ENCODE measurements around the gene CNPY1.

CNPY1 gene

DNA sequence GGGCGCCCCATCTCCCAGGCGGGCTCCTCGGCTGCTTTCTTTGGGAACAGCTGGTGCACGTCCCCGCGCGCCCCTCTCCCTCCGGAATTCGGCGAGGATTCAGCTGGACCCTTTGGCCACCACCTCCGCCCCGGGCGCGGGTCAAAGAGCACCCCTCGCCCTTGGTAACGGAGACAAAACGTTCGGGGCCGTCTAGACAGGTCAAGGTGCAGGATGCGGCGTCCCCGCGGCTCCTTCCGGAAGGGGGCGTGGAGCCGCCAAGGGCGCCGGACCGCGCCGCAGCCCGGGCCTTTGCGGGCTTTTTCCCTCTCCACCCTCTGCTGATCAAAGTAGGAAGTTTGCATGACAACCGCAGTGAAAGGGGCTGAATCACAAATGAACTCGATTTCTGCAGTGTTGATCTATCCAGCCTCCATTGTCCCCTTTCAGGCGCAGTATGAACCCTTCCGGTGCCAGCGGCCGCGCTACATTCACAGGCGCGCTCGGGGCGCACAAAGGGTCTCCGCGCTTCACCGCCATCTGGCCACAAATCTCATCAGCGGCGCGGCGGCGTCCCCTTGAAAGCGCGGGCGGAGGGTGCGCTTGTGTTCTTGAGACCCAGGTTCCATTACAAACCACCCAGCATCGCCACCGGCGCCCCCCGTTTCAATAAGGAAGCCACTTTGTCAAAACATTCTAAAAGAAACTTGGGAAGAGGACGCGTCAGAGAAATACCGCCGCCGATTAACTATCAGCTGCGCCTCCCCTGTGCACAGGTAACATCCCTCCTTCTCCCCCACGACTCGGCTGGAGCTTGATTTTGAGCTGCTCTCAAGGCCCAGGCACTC, 36.4 kb downstream of the CNPY1 start:
- DNase-seq, result no peak

DNA sequence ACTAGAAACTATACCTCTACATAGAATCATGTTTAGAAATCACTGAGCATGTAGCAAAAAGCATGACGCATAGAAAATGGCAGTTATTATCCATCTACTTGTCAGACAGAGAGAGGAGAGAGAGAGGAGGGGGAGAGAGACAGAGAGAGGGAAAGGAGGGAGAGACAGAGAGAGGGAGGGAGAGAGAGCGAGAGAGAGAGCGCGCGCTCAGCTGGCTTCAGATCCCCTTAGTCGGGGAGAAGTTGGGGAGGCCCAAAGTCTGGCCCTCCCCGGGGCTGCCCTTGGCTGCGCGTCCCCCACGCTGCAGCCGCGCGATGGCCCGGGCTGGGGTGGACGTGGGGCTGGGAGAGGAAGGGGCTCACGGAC, 37.0 kb downstream of the CNPY1 start:
- DNase-seq, result no peak

GRCh38 chr7:155508376-155509358, 37.7 kb downstream of the CNPY1 start:
- no peak for DNase-seq

DNA sequence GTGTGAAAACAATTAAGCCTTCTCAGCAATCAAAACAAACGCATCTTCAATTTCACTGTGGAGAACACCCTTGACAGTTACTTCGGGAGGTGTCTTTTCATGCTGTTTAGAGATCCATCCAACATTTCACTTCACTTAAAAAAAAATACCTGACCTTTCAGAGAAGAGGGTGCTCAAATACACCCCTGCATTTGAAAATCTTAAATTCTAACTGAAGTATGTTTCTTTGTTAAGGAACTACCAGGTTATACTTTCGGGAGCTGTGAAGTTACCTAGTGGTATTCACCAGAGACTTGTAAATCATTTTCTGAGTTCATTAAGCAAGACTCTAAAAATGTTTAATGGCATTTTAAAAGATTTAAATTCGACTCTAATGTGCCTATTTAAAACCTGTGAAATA, 38.8 kb downstream of the CNPY1 start:
- DNase-seq, result no peak

GRCh38 chr7:155506854-155507337, 39.5 kb downstream of the CNPY1 start:
- DNase-seq, result no peak

- DNase-seq, result no peak
Observed at GRCh38 chr7:155505422-155505793, 41.0 kb downstream of the CNPY1 start.

DNA sequence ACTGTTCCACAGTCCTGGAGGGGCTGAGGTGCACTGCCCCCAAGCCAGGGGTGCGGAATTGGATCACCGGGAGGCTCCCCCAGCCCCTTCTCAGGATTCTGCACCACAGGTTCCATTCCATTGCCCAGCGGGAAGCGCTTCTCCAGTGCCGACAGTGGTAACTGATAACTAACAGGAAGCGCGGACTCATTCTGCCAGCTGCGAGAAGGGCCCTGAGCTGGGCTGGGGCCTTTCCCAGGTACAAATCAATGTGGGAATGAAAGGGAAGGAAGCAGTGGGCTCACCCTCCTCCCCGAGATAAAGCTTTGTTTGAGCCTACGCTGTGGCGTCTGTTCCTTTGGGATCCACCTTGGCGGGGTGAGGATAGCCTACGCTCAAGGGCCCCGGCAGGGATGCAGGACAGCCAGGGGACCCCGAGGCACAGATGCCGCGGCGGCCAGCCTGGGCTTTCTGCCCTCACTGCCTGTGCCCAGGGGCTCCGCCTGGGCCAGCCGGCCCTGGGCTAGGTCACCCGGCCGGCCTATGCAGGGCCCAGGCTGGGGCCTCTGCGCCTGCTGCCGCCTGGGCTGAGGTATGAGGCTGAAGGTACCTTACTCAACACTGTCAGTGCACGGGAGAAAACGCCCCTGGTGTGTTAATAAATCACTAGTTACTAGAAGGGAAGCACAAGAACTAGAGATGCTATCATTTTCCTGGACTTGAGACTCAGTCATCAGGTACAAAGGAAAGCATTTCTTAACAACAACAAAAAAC, 49.0 kb downstream of the CNPY1 start:
- DNase-seq, result no peak

DNA sequence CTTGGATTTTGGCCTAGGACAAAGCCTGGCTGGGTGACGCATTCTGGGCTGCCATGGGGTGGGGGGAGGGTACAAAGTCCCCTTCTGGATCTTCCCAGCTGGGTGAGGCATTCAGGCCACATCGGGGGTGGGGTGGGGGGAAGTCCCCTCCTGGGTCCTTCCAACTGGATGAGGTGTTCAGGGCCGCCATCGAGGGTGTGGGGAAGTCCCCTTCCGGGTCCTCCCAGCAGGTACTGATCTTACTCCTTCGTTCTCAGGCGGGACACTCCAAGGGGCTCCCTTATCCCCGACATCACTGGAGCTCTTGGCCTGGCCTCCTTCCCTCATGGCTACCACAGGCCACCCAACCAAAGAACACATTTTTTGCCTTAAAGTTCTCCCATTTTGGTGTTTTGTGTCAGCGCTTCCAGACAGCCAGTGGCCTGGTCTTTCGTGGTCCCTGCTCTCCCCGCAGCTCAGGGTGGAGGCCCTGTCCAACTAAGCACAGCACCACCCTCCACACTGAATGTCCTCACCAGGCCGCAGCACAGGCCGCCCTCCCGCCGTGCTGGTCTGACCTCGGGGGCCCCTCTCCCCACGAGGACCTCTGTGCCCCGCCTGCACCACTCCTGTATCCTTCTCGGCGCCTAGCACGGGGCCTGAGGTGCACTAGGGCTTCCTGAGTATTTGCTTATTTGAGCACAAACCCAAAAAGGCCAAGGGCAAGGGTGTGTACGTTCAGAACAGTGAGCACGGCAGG, 49.9 kb downstream of the CNPY1 start:
- no peak for DNase-seq

DNA sequence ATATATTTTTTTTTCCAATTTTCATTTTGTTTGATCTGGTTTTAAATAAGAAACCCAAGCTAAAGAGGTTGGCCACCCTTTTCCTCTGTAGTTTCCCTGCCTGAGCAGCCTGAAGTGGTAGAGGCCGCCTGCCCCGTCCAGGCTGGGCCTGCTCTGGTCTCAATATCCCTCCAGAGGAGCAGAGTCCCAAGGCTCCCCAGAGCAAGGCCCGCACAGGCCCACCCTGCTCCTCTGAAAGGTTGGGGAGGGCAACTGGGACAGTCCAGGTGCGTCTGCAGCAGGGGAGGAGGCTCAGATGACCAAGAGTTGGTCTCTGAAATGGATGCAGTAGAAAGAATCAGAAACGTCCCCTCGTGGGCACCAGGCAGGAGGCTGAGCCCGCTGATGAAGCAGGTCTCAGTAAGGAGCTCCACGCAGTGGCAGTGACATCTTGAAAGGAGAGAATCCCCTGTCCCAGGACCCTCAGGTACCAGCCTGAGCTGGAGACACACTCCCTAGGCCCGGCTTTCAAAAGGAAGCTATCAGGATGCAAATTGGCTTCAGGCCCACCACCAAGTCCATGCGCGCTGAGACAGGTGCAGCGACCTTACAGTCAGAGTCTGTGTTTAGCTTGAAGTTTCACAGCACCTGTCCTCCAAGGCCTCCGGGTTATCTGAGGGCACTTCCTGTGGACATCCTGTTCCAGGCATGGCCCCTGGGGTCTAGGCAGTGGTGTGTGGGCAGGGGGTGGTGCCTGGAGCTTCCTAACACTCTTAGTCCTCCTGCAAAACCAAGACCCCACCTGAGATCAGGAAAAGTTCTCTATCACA, 50.7 kb downstream of the CNPY1 start:
- DNase-seq, result no peak

DNA sequence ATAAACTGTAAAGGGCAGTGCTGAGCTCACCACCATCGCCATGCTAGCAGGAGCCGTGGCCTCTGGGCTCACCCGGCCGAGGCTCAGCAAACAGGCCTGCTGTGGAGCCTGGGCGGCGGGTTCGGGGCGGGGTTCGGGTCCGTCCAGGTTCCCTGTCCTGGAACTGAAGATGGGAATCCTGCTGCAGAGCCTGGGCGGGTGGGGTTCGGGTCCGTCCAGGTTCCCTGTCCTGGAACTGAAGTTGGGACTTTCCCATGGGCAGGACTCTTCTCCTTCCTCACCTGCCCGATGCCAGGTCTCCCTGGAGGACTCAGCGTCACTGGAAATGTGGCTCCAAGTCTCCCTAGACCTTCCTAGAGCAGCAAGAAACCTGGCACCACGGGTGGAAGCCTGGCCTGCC, 51.8 kb downstream of the CNPY1 start:
- DNase-seq, result no peak

GRCh38 chr7:155493744-155494538, 52.4 kb downstream of the CNPY1 start:
- DNase-seq, result no peak

DNA sequence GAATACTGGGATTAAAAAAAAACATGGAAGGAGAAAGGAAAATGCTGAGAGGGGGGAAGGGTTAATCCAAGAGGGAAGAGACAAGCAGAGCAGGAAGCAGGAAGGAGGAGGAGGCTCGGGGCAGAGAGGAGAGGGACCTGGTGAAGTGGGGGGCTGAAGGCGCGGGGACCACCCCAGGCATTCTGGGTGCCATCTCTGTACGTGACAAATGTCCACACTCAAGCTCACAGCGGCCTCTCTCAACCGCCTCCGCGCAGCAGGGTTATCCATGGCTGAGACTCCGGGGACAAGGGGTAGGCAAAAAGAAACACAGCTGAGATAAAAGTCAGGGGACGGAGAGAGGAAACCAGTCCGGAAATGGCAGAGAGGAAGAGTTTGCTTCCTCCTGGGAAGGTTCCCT, 54.5 kb downstream of the CNPY1 start:
- DNase-seq, result no peak

DNA sequence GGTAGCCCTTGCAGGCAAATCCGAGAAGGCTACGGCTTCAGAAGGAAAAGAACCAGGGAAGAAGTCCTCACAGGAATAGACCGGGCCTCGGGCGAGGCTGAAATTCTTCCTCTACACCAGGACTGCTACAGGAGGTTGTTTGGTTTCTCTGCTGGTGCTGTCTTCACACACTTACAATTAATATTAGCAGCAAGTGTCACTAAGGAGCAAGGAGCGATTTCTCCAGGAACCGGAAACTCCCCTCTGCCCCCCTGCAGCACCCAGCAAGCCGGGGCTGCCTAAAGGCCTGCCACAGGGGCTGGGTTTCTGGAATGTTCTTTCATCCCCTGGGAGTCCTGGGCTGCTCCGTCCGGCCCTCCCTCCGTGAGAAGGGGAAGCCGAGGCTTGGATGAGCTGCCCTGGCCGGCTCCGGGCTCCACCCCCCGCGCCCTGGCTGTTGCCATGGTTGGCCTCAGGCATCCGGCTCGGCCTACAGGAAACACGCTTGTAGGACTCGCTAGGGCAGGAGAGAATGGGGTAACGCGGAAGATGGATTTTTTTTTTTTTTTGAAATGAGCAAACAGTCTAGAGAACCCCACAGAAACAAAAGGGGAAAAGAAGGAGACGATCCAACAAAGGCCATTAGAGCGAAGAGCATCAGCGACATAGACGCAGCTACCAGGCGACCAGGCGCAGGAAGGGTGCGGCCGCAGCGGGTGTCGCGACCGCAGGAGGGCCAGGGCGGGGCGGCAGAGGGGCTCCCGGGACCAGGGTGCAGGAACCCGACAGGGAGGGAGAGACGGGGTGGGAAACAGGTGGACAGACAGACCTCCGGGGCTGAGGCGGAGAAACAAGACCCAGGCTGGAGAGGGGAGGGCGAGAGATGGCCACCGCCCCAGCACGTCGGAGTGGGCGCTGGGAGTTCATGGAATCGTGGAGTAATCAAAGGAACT, 55.4 kb downstream of the CNPY1 start:
- peak; percentile 32 for DNase-seq

GRCh38 chr7:155489862-155490696, 56.3 kb downstream of the CNPY1 start:
- DNase-seq, result no peak

DNA sequence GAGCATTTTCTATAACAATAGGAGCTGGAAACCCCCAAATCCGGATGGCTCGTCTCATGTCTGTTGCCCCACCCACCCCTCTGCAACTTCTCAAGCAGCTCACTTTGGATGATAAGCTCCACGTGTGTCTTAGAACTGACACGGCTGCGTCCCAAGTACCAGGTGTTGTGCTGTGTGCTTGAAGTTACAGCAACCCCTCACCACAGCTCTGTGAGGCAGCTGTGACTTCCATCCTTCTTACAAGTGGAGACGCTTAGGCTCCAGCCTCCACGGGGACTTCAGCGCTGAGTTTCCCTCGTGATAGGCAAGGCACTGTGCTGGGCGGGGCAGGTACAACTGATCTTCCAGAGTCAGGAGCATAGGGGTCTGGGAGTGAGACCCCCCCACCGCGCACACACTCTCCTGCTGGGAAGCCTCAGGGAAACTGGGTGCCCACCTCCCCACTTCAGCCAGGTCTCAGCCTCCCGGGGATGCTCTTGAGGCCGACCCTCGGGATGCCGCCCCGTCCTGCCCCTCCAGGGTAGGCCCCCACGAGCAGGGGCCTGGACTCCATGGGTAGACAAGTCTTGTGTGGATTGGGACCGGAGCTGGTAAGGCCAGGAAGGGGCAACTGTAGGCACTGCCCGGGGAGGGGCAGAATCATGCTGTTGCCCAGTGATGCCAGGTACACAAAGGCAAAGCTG, 57.1 kb downstream of the CNPY1 start:
- no peak for DNase-seq

DNA sequence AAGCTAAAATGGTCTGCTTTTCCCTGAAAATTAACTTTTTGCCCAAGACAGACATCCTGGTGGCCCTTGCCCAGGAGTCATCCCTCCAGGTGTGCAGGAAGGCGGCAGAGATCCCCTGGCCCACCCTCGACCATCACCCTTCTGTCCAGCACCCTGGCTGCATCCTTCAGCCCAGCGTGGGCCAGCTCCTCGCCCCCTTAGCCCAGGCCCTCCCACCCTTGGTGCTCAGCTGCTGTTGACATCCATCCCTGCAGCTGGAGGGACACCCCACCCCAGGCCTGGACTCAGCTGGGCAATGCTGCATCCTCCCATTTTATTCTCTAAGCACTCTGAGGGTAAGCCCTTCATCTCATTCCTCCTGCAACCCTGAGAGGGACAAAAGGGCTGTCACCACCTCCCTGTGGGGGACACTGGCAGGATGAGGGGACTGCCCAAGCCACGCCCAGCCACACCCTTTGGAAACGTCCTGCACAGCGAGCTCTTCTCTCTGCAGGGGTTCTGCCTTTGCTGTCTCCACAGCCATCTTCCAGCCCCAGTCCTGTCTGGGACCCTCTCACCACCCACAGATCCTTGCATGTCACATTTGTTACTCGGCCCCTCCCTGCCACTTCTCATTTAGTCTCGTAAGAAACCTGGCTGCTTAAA, 57.8 kb downstream of the CNPY1 start:
- no peak for DNase-seq

Data from stimulated activated CD4-positive, alpha-beta T cell treated with anti-CD3 and anti-CD28 coated beads, Interleukin-4, amount 100 ng/mL, for 24 hours (primary cell).